BJ (cell line): ENCODE data around the gene LRRN4. TPM values are rescaled to one million over a fixed set of nuclear protein-coding genes. Genes with fewer than 3 reads are reported as not detected.

Experiments
- CTCF ChIA-PET: fragments of 350-600 bp; formaldehyde crosslinking; extraction: SDS; loops from one replicate; lab custom pipeline; 2021; ENCODE audit warnings: antibody characterized with exemption, inconsistent platforms; lab: Yijun Ruan, JAX
- POLR2A ChIA-PET: fragments of 300-600 bp; sonication (Branson Sonifier 250); formaldehyde crosslinking; extraction: SDS; loops from one replicate; lab custom pipeline; 2021; ENCODE audit warnings: antibody characterized with exemption; lab: Charles Lee
- DNase-seq: peaks from one replicate; pipeline ENCODE4 v3.0.0-alpha.2; 2011; ENCODE audit warnings: low read depth
- H3K27me3 ChIP-seq: 2 replicates; pipeline ENCODE4 v1.6.0; 2011; ENCODE audit warnings: low read length; ENCODE audit not compliant: control insufficient read depth, insufficient read depth
- H3K36me3 ChIP-seq: 2 replicates; pipeline ENCODE4 v1.5.1; 2011; ENCODE audit warnings: low read length; ENCODE audit not compliant: control insufficient read depth, insufficient read depth
- H3K4me3 ChIP-seq: 2 replicates; pipeline ENCODE4 v1.5.1; 2011; ENCODE audit warnings: low read depth, mild to moderate bottlenecking, control low read depth, low read length
- CTCF ChIP-seq: IDR thresholded peaks from 2 replicates; pipeline ENCODE4 v1.5.1; 2011; ENCODE audit warnings: low read depth, mild to moderate bottlenecking, control low read depth, inconsistent platforms, low read length, moderate library complexity; ENCODE audit not compliant: insufficient read depth
- polyA plus RNA-seq: library from polyadenylated mRNA; depleted of rRNA; stranded (reverse); fragments of >200 nt; gene quantifications from 2 replicates; pipeline ENCODE4 v1.2.3, GENCODE V29; 2011

Gene LRRN4
- polyA plus RNA-seq, 1 experiment = 0.06 TPM

DNA sequence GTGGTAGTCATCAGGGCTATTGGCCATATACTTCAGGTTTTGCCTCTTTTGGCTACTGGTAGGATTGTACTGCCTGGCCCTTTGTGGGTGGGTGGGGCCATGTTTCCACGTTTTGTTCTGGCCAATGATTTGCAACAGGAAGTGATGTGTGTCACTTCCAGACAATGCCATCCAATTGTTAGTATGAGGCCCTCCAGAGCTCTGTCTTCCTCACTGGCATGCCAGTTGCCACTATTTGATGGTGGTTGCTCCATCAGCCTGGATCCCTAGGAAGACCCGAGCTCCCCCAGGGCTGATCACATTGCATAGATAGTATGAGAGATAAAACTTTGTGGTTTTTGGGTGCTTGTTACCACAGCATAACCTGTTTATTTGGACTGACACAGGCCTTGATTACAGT lies 7.7 kb upstream of the LRRN4 start:
- Histone ChIP-seq H3K27me3 (peaks cover 4% of the 10 kb centered on the region; the same call in 1 of the 2 replicates), H3K4me3 (no peak overlapping the region), H3K36me3 (no peaks in the 10 kb centered on the region)
- no peak for TF ChIP-seq CTCF
- ChIA-PET POLR2A (no interaction called here), CTCF (interaction anchor here (1.4 to 2.3 kb wide), 2 partner anchors 16 to 17 kb away, joined by 4 to 9 read pairs; no protein-coding TSS in a partner anchor)
- no peak for DNase-seq

GRCh38 chr20:6060213-6060612 lies 6.4 kb upstream of the LRRN4 start:
- no peak for DNase-seq
- POLR2A ChIA-PET = no interaction called here
- TF ChIP-seq CTCF = no peak
- CTCF ChIA-PET = interaction anchor here (0.6 kb wide), 1 partner anchor 41 kb away, joined by 4 read pairs; no protein-coding TSS in a partner anchor
- Histone ChIP-seq H3K36me3 (no peaks in the 10 kb centered on the region), H3K4me3 (no peak overlapping the region), H3K27me3 (peaks cover 4% of the 10 kb centered on the region; the same call in 1 of the 2 replicates)

GRCh38 chr20:6058684-6059295 lies 4.9 kb upstream of the LRRN4 start:
- peaks cover 4% of the 10 kb centered on the region; the same call in 1 of the 2 replicates for H3K27me3 ChIP-seq
- no peak overlapping the region for H3K4me3 ChIP-seq
- no peaks in the 10 kb centered on the region for H3K36me3 ChIP-seq
- ChIA-PET POLR2A (no interaction called here), CTCF (interaction anchor here (1.0 kb wide), 1 partner anchor 16 kb away, joined by 3 read pairs; no protein-coding TSS in a partner anchor)
- DNase-seq = no peak
- no peak for TF ChIP-seq CTCF

GRCh38 chr20:6057691-6058090 lies 3.8 kb upstream of the LRRN4 start:
- no peak for DNase-seq
- no peak for TF ChIP-seq CTCF
- POLR2A ChIA-PET = no interaction called here
- CTCF ChIA-PET = no interaction called here
- Histone ChIP-seq H3K27me3 (peaks cover 3% of the 10 kb centered on the region; the same call in 1 of the 2 replicates), H3K4me3 (no peak overlapping the region), H3K36me3 (no peaks in the 10 kb centered on the region)

DNA sequence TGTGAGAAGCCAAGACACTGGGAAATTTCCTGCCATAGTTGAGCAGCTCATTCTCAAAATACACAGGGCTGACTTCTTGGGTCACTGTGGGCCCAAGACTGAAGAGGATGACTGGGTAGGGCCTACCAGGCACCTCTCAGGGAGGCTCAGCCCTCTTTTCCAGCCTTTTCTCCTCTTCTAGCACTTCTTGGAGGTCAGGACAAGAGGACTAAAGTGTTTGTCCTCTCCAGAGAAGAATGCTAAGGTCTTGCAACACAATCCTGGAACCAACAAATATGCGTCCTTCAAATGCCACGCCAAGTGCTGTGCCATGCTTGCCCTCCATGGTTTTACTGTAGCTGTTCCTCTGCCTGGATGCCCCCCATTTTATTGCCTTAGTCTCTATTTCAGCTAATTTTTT lies 3.3 kb upstream of the LRRN4 start:
- no peak for TF ChIP-seq CTCF
- H3K36me3 ChIP-seq = no peaks in the 10 kb centered on the region
- no peak overlapping the region for H3K4me3 ChIP-seq
- no peak for DNase-seq
- ChIA-PET POLR2A (no interaction called here), CTCF (interaction anchor here (0.6 to 0.7 kb wide), 2 partner anchors 15 to 18 kb away, joined by 3 read pairs; no protein-coding TSS in a partner anchor)
- H3K27me3 ChIP-seq = peaks cover 4% of the 10 kb centered on the region; the same call in 1 of the 2 replicates
